Measurements from ENCODE around the gene PCDHB7.
"Not testable (repeated sequence)": the region's sequence is repeated elsewhere in the genome, so short reads cannot be mapped to it uniquely, and the experiment has no call there.

The PCDHB7 gene

DNA sequence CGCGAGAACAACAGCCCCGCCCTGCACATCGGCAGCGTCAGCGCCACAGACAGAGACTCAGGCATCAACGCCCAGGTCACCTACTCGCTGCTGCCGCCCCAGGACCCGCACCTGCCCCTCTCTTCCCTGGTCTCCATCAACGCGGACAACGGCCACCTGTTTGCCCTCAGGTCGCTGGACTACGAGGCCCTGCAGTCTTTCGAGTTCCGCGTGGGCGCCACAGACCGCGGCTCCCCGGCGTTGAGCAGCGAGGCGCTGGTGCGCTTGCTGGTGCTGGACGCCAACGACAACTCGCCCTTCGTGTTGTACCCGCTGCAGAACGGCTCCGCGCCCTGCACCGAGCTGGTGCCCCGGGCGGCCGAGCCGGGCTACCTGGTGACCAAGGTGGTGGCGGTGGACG is 20.8 kb upstream of the PCDHB7 start:
- H3K27ac ChIP-seq (ENCODE audit: low read length); H3K36me3 ChIP-seq (ENCODE audit: control insufficient read depth, insufficient read depth, low read length); H3K4me3 ChIP-seq (ENCODE audit: low read length); H3K4me1 ChIP-seq (ENCODE audit: control insufficient read depth, insufficient read depth, low read length); H3K27me3 ChIP-seq (ENCODE audit: control insufficient read depth, insufficient read depth, low read length); H3K9me3 ChIP-seq (ENCODE audit: control insufficient read depth, insufficient read depth, low read length); DNase-seq (ENCODE audit: low read depth, low spot score): not testable (repeated sequence)
- WGBS (ENCODE audit: insufficient coverage, insufficient read length) = no CpG with 5 or more reads among the region's 41 CpGs

GRCh38 chr5:141152096-141152495 is 20.3 kb upstream of the PCDHB7 start:
- H3K4me3 ChIP-seq (ENCODE audit: low read length); H3K27ac ChIP-seq (ENCODE audit: low read length); H3K27me3 ChIP-seq (ENCODE audit: control insufficient read depth, insufficient read depth, low read length); DNase-seq (ENCODE audit: low read depth, low spot score); H3K36me3 ChIP-seq (ENCODE audit: control insufficient read depth, insufficient read depth, low read length); H3K4me1 ChIP-seq (ENCODE audit: control insufficient read depth, insufficient read depth, low read length); H3K9me3 ChIP-seq (ENCODE audit: control insufficient read depth, insufficient read depth, low read length): not testable (repeated sequence)
- no CpG with 5 or more reads among the region's 36 CpGs for WGBS (ENCODE audit: insufficient coverage, insufficient read length)

GRCh38 chr5:141155540-141156374 is 16.7 kb upstream of the PCDHB7 start:
- H3K4me3 ChIP-seq (ENCODE audit: low read length) = no peak overlapping the region
- H3K9me3 ChIP-seq (ENCODE audit: control insufficient read depth, insufficient read depth, low read length) = no peaks in the 10 kb centered on the region
- DNase-seq (ENCODE audit: low read depth, low spot score) = no peak
- WGBS (ENCODE audit: insufficient coverage, insufficient read length) = no CpG with 5 or more reads among the region's 21 CpGs
- no peaks in the 10 kb centered on the region for H3K4me1 ChIP-seq (ENCODE audit: control insufficient read depth, insufficient read depth, low read length)
- no peaks in the 10 kb centered on the region for H3K27me3 ChIP-seq (ENCODE audit: control insufficient read depth, insufficient read depth, low read length)
- H3K27ac ChIP-seq (ENCODE audit: low read length) = no peak overlapping the region
- H3K36me3 ChIP-seq (ENCODE audit: control insufficient read depth, insufficient read depth, low read length) = no peaks in the 10 kb centered on the region

DNA sequence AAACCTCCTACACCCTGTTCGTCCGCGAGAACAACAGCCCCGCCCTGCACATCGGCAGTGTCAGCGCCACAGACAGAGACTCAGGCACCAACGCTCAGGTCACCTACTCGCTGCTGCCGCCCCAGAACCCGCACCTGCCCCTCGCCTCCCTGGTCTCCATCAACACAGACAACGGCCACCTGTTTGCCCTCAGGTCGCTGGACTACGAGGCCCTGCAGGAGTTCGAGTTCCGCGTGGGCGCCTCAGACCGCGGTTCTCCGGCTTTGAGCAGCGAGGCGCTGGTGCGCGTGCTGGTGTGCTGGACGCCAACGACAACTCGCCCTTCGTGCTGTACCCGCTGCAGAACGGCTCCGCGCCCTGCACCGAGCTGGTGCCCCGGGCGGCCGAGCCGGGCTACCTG is 15.1 kb upstream of the PCDHB7 start:
- not testable (repeated sequence) for H3K36me3 ChIP-seq (ENCODE audit: control insufficient read depth, insufficient read depth, low read length); H3K27me3 ChIP-seq (ENCODE audit: control insufficient read depth, insufficient read depth, low read length); H3K27ac ChIP-seq (ENCODE audit: low read length); DNase-seq (ENCODE audit: low read depth, low spot score); H3K4me1 ChIP-seq (ENCODE audit: control insufficient read depth, insufficient read depth, low read length); H3K4me3 ChIP-seq (ENCODE audit: low read length); H3K9me3 ChIP-seq (ENCODE audit: control insufficient read depth, insufficient read depth, low read length)
- WGBS (ENCODE audit: insufficient coverage, insufficient read length) = no CpG with 5 or more reads among the region's 38 CpGs

DNA sequence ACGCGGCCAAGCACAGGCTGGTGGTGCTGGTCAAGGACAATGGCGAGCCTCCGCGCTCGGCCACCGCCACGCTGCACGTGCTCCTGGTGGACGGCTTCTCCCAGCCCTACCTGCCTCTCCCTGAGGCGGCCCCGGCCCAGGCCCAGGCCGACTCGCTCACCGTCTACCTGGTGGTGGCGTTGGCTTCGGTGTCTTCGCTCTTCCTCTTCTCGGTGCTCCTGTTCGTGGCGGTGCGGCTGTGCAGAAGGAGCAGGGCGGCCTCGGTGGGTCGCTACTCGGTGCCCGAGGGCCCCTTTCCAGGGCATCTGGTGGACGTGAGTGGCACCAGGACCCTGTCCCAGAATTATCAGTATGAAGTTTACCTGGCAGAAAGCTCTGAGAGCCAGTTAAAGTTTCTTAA is 14.5 kb upstream of the PCDHB7 start:
- not testable (repeated sequence) for DNase-seq (ENCODE audit: low read depth, low spot score); H3K36me3 ChIP-seq (ENCODE audit: control insufficient read depth, insufficient read depth, low read length); H3K4me3 ChIP-seq (ENCODE audit: low read length); H3K27ac ChIP-seq (ENCODE audit: low read length); H3K4me1 ChIP-seq (ENCODE audit: control insufficient read depth, insufficient read depth, low read length); H3K27me3 ChIP-seq (ENCODE audit: control insufficient read depth, insufficient read depth, low read length); H3K9me3 ChIP-seq (ENCODE audit: control insufficient read depth, insufficient read depth, low read length)
- WGBS (ENCODE audit: insufficient coverage, insufficient read length) = no CpG with 5 or more reads among the region's 28 CpGs

GRCh38 chr5:141174291-141175104 is 2.1 kb downstream of the PCDHB7 start:
- not testable (repeated sequence) for H3K27me3 ChIP-seq (ENCODE audit: control insufficient read depth, insufficient read depth, low read length); H3K27ac ChIP-seq (ENCODE audit: low read length); H3K9me3 ChIP-seq (ENCODE audit: control insufficient read depth, insufficient read depth, low read length); H3K36me3 ChIP-seq (ENCODE audit: control insufficient read depth, insufficient read depth, low read length); H3K4me3 ChIP-seq (ENCODE audit: low read length); DNase-seq (ENCODE audit: low read depth, low spot score); H3K4me1 ChIP-seq (ENCODE audit: control insufficient read depth, insufficient read depth, low read length)
- no CpG with 5 or more reads among the region's 79 CpGs for WGBS (ENCODE audit: insufficient coverage, insufficient read length)

GRCh38 chr5:141175933-141176332 is 3.5 kb downstream of the PCDHB7 start:
- Histone ChIP-seq H3K27me3 (ENCODE audit: control insufficient read depth, insufficient read depth, low read length) (no peaks in the 10 kb centered on the region), H3K9me3 (ENCODE audit: control insufficient read depth, insufficient read depth, low read length) (no peaks in the 10 kb centered on the region), H3K36me3 (ENCODE audit: control insufficient read depth, insufficient read depth, low read length) (no peaks in the 10 kb centered on the region), H3K4me1 (ENCODE audit: control insufficient read depth, insufficient read depth, low read length) (no peaks in the 10 kb centered on the region), H3K4me3 (ENCODE audit: low read length) (no peak overlapping the region), H3K27ac (ENCODE audit: low read length) (no peak overlapping the region)
- no peak for DNase-seq (ENCODE audit: low read depth, low spot score)
- no CpG with 5 or more reads among the region's 1 CpG for WGBS (ENCODE audit: insufficient coverage, insufficient read length)

DNA sequence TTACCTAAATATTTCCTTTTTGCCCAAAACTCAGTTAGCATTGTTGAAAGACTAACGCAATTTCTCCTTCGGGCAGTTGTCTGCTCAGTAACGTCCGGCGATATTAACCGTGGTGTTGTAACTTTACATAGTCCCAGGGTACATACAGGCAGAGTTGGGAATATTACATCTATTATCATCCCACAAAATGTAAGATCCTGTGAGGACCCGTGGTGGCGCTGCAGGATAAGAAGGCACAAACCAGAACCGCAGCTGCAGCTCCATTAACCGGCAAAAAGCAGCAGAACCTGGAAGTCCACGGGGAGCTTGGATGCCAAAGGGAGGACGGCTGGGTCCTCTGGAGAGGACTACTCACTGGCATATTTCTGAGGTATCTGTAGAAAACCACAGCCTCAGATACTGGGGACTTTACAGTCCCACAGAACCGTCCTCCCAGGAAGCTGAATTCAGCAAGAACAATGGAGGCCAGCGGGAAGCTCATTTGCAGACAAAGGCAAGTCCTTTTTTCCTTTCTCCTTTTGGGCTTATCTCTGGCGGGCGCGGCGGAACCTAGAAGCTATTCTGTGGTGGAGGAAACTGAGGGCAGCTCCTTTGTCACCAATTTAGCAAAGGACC is 5.2 kb downstream of the PCDHB7 start, which contains the start of gene PCDHB8:
PCDHB8 (plus strand) TSS at position 214 of the 615 bp plus-strand sequence; CDS start at position 459, 245 bp downstream.
- not testable (repeated sequence) for H3K36me3 ChIP-seq (ENCODE audit: control insufficient read depth, insufficient read depth, low read length); H3K27ac ChIP-seq (ENCODE audit: low read length); H3K4me3 ChIP-seq (ENCODE audit: low read length); DNase-seq (ENCODE audit: low read depth, low spot score); H3K4me1 ChIP-seq (ENCODE audit: control insufficient read depth, insufficient read depth, low read length); H3K27me3 ChIP-seq (ENCODE audit: control insufficient read depth, insufficient read depth, low read length); H3K9me3 ChIP-seq (ENCODE audit: control insufficient read depth, insufficient read depth, low read length)
- no CpG with 5 or more reads among the region's 18 CpGs for WGBS (ENCODE audit: insufficient coverage, insufficient read length)

DNA sequence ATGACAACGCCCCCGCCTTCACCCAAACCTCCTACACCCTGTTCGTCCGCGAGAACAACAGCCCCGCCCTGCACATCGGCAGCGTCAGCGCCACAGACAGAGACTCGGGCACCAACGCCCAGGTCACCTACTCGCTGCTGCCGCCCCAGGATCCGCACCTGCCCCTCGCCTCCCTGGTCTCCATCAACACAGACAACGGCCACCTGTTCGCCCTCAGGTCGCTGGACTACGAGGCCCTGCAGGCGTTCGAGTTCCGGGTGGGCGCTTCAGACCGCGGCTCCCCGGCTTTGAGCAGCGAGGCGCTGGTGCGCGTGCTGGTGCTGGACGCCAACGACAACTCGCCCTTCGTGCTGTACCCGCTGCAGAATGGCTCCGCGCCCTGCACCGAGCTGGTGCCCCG is 6.9 kb downstream of the PCDHB7 start:
- H3K9me3 ChIP-seq (ENCODE audit: control insufficient read depth, insufficient read depth, low read length); DNase-seq (ENCODE audit: low read depth, low spot score); H3K4me3 ChIP-seq (ENCODE audit: low read length); H3K4me1 ChIP-seq (ENCODE audit: control insufficient read depth, insufficient read depth, low read length); H3K27ac ChIP-seq (ENCODE audit: low read length); H3K27me3 ChIP-seq (ENCODE audit: control insufficient read depth, insufficient read depth, low read length); H3K36me3 ChIP-seq (ENCODE audit: control insufficient read depth, insufficient read depth, low read length): not testable (repeated sequence)
- WGBS (ENCODE audit: insufficient coverage, insufficient read length) = no CpG with 5 or more reads among the region's 39 CpGs

- no CpG with 5 or more reads among the region's 32 CpGs for WGBS (ENCODE audit: insufficient coverage, insufficient read length)
- not testable (repeated sequence) for H3K36me3 ChIP-seq (ENCODE audit: control insufficient read depth, insufficient read depth, low read length); DNase-seq (ENCODE audit: low read depth, low spot score); H3K27ac ChIP-seq (ENCODE audit: low read length); H3K4me3 ChIP-seq (ENCODE audit: low read length); H3K27me3 ChIP-seq (ENCODE audit: control insufficient read depth, insufficient read depth, low read length); H3K4me1 ChIP-seq (ENCODE audit: control insufficient read depth, insufficient read depth, low read length); H3K9me3 ChIP-seq (ENCODE audit: control insufficient read depth, insufficient read depth, low read length)
These were observed 7.4 kb downstream of the PCDHB7 start for GRCh38 chr5:141179876-141180275.
